Omental fat pad (tissue), 4 donors: Measurements from ENCODE around the gene LSM10. TPM values are rescaled to one million over a fixed set of nuclear protein-coding genes. Genes with fewer than 3 reads are reported as not detected.
A peak's percentile ranks its signal among the peaks of the same experiment; 100 is the strongest.

Experiments used
- ATAC-seq: fragments of 150-250 bp; one replicate; pipeline ENCODE4 v1.9.1; 2016; ENCODE audit warnings: mild to moderate bottlenecking, moderate library complexity; ENCODE audit not compliant: low FRiP score
- DNase-seq: peaks from one replicate; pipeline ENCODE4 v3.0.0-alpha.2; 2019; ENCODE audit warnings: low spot score
- total RNA-seq, 4 donors: library from RNA; depleted of rRNA; stranded (reverse); fragments of >200 nt; gene quantifications; one replicate each; pipeline ENCODE4 v1.1.0, GENCODE V29; 2016
- TF ChIP-seq, protein P1 (sequence below), 3 donors: fragments of 450-650 bp; IDR thresholded peaks; one replicate each; pipeline ENCODE4 v1.5.1; 2016 to 2017; ENCODE audit warnings: antibody characterized with exemption in 3 of 3, mild to moderate bottlenecking in 3 of 3, moderate library complexity in 2 of 3

Gene LSM10
- total RNA-seq, 4 donors from 2014 or later = 28.7 to 57.8 (median 38.3) TPM

DNA sequence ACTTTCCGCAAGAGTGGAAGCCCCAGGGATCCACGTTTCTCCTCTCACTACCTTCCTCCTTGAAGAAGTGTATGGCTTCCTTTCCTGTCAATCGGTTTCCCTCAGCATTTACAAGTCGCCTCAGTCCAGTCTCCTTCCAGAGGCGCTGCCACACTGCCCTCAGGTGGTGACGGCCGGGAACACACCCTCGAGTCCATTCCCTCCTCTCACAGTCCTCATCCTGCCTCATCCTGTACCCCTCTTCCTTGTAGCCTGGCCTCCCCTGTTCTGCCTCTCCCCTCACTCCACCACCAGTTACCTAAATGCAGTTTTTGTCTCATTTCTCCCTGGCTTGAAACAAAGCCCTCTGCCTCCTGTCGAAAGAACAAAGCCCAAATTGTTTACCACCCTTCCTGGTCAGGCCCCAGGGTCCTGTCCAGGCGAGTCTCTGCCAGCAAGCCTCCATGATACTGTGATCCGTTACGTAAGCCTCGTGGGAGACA, 23.2 kb upstream of the LSM10 start:
- DNase-seq (peak; percentile 85), ATAC-seq (peak; percentile 93)

DNA sequence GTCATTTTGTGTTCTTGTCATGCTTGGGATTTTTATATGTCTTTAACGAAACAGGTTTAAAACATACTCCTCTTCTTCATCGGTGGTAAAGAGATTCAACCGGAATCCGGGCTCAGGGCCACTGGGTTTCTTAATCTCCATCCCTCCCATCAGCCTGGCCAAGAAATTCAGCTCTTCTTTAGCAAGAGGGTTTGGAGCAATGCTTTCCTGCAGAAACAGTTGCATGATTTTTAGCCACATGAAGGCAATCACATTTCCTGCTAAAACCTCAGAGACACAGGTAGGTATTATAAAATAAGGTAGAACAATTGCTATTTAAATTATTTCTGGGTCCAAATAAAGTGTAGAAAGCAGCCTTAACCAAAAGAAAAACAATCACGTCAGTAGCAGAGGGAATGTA, 22.7 kb upstream of the LSM10 start:
- TF ChIP-seq, protein P1, sequence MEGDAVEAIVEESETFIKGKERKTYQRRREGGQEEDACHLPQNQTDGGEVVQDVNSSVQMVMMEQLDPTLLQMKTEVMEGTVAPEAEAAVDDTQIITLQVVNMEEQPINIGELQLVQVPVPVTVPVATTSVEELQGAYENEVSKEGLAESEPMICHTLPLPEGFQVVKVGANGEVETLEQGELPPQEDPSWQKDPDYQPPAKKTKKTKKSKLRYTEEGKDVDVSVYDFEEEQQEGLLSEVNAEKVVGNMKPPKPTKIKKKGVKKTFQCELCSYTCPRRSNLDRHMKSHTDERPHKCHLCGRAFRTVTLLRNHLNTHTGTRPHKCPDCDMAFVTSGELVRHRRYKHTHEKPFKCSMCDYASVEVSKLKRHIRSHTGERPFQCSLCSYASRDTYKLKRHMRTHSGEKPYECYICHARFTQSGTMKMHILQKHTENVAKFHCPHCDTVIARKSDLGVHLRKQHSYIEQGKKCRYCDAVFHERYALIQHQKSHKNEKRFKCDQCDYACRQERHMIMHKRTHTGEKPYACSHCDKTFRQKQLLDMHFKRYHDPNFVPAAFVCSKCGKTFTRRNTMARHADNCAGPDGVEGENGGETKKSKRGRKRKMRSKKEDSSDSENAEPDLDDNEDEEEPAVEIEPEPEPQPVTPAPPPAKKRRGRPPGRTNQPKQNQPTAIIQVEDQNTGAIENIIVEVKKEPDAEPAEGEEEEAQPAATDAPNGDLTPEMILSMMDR (IDR thresholded peaks at IDR 0.05) = no peak
- no peak for DNase-seq
- no peak for ATAC-seq

More for the DNA sequence above, 23.2 kb upstream of the LSM10 start:
- TF ChIP-seq, protein P1 (IDR thresholded peaks at IDR 0.05) = peak in 2 of 3 donors; percentile 55 to 73

DNA sequence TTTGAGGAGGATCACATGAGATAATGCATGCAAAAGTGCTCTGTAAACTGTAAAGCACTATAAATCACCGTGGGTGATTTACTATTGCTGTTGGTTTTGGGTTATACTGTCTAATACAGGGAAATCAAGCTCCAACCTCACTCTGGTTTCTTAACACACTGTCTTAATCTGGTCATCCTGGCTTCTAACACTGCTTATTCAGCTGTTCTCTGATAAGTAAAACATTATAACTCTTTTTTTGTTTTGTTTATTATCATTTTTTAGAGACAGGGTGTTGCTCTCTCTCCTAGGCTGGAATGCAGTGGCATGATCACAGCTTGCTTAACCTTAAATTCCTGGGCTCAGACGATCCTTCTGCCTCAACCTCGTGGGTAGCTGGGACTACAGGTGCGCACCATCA, 21.9 kb upstream of the LSM10 start:
- no peak for DNase-seq
- TF ChIP-seq, protein P1 (IDR thresholded peaks at IDR 0.05) = no peak
- peak; percentile 68 for ATAC-seq

DNA sequence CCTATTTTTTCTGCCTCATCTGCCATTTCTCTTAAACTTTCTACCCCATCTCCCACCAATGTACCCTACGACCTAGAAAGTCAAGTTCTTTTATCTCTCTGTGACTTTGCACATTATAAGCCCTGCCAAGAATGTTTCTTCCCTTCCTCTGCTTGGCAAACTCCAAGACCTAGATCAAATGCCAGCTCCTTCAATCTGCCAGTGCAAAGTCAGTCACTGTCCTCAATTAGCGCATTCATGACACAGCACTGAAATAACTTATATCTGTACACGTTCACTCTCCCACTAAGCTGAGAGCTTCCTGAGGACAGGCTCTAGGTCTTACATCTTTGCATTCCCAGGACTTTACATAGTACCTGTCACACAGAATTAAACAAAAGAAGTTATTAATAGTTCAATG, 21.4 kb upstream of the LSM10 start:
- DNase-seq (no peak), ATAC-seq (no peak)
- TF ChIP-seq, protein P1 (IDR thresholded peaks at IDR 0.05) = no peak

DNA sequence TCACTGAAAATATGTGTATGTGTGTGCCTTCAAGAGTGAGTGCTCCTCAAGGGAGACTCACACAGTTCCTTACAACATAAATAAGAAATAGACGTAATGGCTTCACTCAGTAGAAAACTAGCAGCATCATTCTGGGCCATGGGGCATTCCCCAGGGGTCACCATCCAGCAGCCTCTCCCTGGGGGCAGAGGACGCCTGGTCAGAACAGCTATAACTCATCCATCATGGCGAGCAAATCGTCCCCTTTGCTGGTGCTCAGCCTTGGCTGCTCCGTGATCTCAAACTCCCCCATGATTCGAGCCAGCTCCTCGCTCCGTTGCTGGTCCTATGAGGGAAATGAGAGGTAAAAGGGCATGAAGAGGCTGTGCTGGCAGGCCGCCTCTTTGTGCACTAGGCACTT, 20.2 kb upstream of the LSM10 start:
- ATAC-seq (no peak), DNase-seq (no peak)
- TF ChIP-seq, protein P1 (IDR thresholded peaks at IDR 0.05) = no peak

DNA sequence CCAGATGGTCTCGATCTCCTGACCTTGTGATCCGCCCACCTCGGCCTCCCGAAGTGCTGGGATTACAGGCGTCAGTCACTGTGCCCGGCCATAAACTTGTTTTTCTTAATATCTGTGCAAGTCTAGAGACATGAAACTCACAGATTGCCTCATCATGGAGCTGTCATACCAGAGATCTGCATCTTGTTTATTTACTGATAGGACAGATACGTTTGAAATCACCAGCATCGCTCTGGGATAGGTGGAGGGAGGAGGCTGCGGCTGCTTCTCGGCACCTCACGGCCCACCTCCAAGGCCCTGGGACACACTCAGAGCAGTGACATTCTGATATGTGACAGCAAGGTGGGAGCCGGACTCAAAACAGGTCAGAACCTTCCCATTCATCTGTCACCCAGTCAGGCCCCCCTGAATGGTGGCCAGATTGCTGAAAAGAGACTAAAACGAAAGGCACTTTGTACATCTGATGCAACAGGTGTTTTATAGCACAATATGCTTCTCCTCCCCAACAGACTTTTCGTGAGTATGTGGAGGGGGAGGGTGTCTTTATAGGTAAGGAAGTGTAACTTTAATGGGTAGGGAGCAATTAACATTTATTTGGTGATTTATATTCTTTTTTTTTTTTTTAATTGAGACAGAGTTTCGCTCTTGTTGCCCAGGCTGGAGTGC, 18.1 kb upstream of the LSM10 start:
- ATAC-seq (no peak), DNase-seq (no peak)
- TF ChIP-seq, protein P1 (IDR thresholded peaks at IDR 0.05) = no peak

DNA sequence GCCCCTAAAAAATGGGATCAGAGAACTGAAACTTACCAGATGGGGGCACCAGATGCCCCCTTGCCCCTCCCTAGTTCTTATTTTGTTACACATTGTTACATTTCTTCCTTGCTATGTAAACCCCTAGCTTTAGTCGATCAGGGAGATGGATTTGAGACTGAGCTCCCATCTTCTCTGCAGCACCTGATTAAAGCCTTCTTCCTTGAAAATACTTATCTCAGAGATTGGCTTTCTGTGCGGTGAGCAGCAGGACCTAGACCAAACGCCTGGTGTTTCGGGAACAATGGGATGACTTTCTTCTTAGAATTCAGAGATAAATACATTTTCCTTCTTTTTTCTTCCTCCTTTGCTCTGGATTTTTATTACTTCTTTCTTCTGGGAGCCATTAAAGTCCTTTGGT, 16.7 kb upstream of the LSM10 start:
- DNase-seq = no peak
- TF ChIP-seq, protein P1 (IDR thresholded peaks at IDR 0.05) = no peak
- ATAC-seq = no peak
